Erythroblast (primary cell): Measurements from ENCODE around the gene SECISBP2L.

Experiments
- GATA1 ChIP-seq: IDR thresholded peaks from 2 replicates; pipeline ENCODE4 v1.6.1; 2011; ENCODE audit warnings: low read depth, mild to moderate bottlenecking, control low read depth, low read length, moderate library complexity
- POLR2A ChIP-seq: IDR thresholded peaks from 2 replicates; pipeline ENCODE4 v1.6.1; 2011; ENCODE audit warnings: mild to moderate bottlenecking, low read length

DNA sequence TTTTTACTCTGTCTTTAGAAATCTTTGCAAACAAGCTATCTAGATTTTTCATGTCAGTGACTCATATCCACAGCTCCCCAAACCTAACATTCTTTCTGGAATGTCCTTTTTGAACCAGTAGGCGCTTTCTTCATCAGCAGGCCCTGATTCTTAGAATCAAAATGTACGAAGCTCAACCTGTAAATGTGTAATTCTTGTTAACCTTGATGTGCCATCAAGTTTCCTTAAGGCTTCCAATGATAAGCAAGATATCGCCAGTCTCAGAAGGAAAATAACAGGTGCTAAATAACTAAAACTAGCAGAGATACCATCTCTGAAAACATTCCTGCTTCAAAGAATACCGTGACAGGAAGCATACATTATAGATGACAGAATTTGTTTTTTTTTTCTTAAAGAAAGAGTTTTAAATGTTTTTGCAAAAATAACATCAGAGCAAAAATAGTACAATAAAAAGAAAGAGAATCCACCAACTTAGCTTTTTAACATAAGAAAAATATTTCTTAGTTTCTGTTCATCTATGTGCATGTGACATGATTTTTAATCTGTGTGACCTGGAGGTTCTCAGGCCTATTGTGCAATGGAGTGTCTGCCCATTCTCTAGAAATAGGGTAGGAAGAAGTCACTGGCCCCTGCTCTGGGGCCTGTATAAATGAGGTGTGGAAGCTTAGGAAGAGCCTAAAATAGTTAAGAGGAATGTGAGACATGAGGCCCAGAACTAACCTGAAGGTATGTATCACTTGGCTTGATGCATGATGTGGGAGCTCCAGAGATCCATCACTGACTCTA is 14.7 kb upstream of the SECISBP2L start:
- TF ChIP-seq POLR2A (no peak), GATA1 (no peak)
